HepG2 (cell line): ENCODE data around the gene BCL2L11. TPM values are rescaled to one million over a fixed set of nuclear protein-coding genes. Genes with fewer than 3 reads are reported as not detected.

Source experiments
- CREB1 ChIP-seq, 2 experiments: fragments of 450-650 bp in 1 of 2; IDR thresholded peaks; 2 replicates each; pipeline ENCODE4 v1.6.1; 2016 to 2017; ENCODE audit warnings: control low read depth in 1 of 2, mild to moderate bottlenecking in 1 of 2, missing compliant biosample characterization in 1 of 2, missing genetic modification characterization in 1 of 2
- CSRNP2 ChIP-seq: sonication (generic); formaldehyde crosslinking; conservative IDR thresholded peaks from 2 replicates; pipeline ENCODE4 v1.8.0; 2022; ENCODE audit warnings: low read depth, missing genetic modification reagents
- EHMT2 ChIP-seq: fragments of 200-600 bp; sonication (generic); IDR thresholded peaks from 2 replicates; pipeline ENCODE4 v1.7.0; 2017; ENCODE audit warnings: antibody characterized with exemption, low read depth, low read length, borderline replicate concordance
- EZH2 ChIP-seq: conservative IDR thresholded peaks from 2 replicates; pipeline ENCODE4 v1.6.1; 2012; ENCODE audit warnings: mild to moderate bottlenecking, low read depth, low read length, moderate library complexity
- KLF6 ChIP-seq: IDR thresholded peaks from 2 replicates; pipeline ENCODE4 v1.8.0; 2016; ENCODE audit warnings: missing biosample characterization, missing genetic modification reagents
- NCOA1 ChIP-seq: sonication (generic); formaldehyde crosslinking; IDR thresholded peaks from 2 replicates; pipeline ENCODE4 v1.9.0; 2021; ENCODE audit warnings: missing genetic modification reagents
- NR1H2 ChIP-seq: sonication (generic); formaldehyde crosslinking; IDR thresholded peaks from 2 replicates; pipeline ENCODE4 v1.8.1; 2022; ENCODE audit warnings: low read depth, missing genetic modification reagents, borderline replicate concordance
- PAXIP1 ChIP-seq: sonication (generic); formaldehyde crosslinking; conservative IDR thresholded peaks from 2 replicates; pipeline ENCODE4 v1.4.0; 2020; ENCODE audit warnings: mild to moderate bottlenecking, missing genetic modification reagents, moderate library complexity
- PITX1 ChIP-seq: sonication (generic); formaldehyde crosslinking; IDR thresholded peaks from 2 replicates; pipeline ENCODE4 v1.5.1; 2020; ENCODE audit warnings: mild to moderate bottlenecking, missing genetic modification reagents
- TFDP1 ChIP-seq: IDR thresholded peaks from 2 replicates; pipeline ENCODE4 v1.6.1; 2016; ENCODE audit warnings: missing compliant biosample characterization, missing genetic modification reagents, borderline replicate concordance
- TRIM22 ChIP-seq: fragments of 450-650 bp; IDR thresholded peaks from 2 replicates; pipeline ENCODE4 v1.6.1; 2017
- ZNF614 ChIP-seq: IDR thresholded peaks from 2 replicates; pipeline ENCODE4 v1.6.1; 2018; ENCODE audit warnings: missing biosample characterization, missing genetic modification reagents, inconsistent platforms, borderline replicate concordance
- ZNF75D ChIP-seq: sonication (generic); formaldehyde crosslinking; IDR thresholded peaks from 2 replicates; pipeline ENCODE4 v1.8.1; 2023; ENCODE audit warnings: missing genetic modification reagents, mild to moderate bottlenecking, borderline replicate concordance
- ZNF891 ChIP-seq: sonication (generic); formaldehyde crosslinking; IDR thresholded peaks from 2 replicates; pipeline ENCODE4 v1.5.0; 2020; ENCODE audit warnings: mild to moderate bottlenecking, missing genetic modification reagents
- ZSCAN5A ChIP-seq: sonication (generic); formaldehyde crosslinking; IDR thresholded peaks from 2 replicates; pipeline ENCODE4 v1.8.0; 2022; ENCODE audit warnings: mild to moderate bottlenecking, missing genetic modification reagents, borderline replicate concordance
- polyA plus RNA-seq, 8 experiments: library from polyadenylated mRNA; depleted of rRNA in 3 of 8; stranded (reverse) in 7 of 8; unstranded in 1 of 8; fragments of >200 nt; fragmentation: Illumina TruSeq in 4 of 8; extraction: Trizol in 4 of 8; gene quantifications; 2 replicates each; pipeline versions ENCODE4 v1.2.1 to v1.2.3, GENCODE V29; 2011 to 2016; ENCODE audit warnings: low read depth in 4 of 8, missing spikeins in 1 of 8, mixed read lengths in 1 of 8; ENCODE audit not compliant: insufficient read depth in 1 of 8
- total RNA-seq, 5 experiments: library from RNA; depleted of rRNA; stranded (reverse); fragments of >200 nt; fragmentation: Illumina TruSeq; extraction: Trizol; gene quantifications; 2 replicates each; pipeline ENCODE4 v1.2.3, GENCODE V29; 2016; ENCODE audit warnings: low read depth in 1 of 5

The BCL2L11 gene
- total and polyA plus RNA-seq, 2 of the 13 experiments (the other 11 are each of a cell fraction or from before 2014, with no cell fraction given), result 6.1 to 9.7 TPM

- 0 out of 2 replicates have a peak, but pooled peaks have one; percentile 18 for TF ChIP-seq ZSCAN5A (CRISPR knock-in tag)
- peak; percentile 86 for TF ChIP-seq PAXIP1 (CRISPR knock-in tag)
- TF ChIP-seq ZNF891 (CRISPR knock-in tag), result 0 out of 2 replicates have a peak, but pooled peaks have one; percentile 32
- peak; percentile 29; the same call in 1 of the 2 replicates for TF ChIP-seq TFDP1
- no peak for TF ChIP-seq CREB1 (IDR thresholded peaks at IDR 0.05)
- no peak for TF ChIP-seq CREB1 (CRISPR knock-in tag; IDR thresholded peaks at IDR 0.05)
- no peak for TF ChIP-seq EZH2
- no peak for TF ChIP-seq NR1H2 (CRISPR knock-in tag)
- TF ChIP-seq TRIM22, result no peak
- peak; percentile 63 for TF ChIP-seq ZNF614 (CRISPR knock-in tag)
- TF ChIP-seq EHMT2, result peak; percentile 87
- TF ChIP-seq PITX1 (CRISPR knock-in tag), result peak; percentile 81
- TF ChIP-seq ZNF75D, result no peak
- no peak for TF ChIP-seq NCOA1 (CRISPR knock-in tag)
- no peak for TF ChIP-seq KLF6 (CRISPR knock-in tag)
- no peak for TF ChIP-seq CSRNP2
Measured at GRCh38 chr2:111178730-111179405, 58.2 kb downstream of the BCL2L11 start (continued).
